Keratinocyte (primary cell): ENCODE results near the gene PIGH. TPM values are rescaled to one million over a fixed set of nuclear protein-coding genes. Genes with fewer than 3 reads are reported as not detected.

ENCODE experiments used
- DNase-seq: peaks from one replicate; pipeline ENCODE4 v3.0.0-alpha.2; 2011; ENCODE audit warnings: low read depth, missing footprints, low spot score
- FAIRE-seq: peaks from 2 replicates; lab custom pipeline; 2011; peaks lifted over from hg19 to GRCh38; lab: Jason Lieb, UNC
- H2AFZ ChIP-seq: 2 replicates; pipeline ENCODE4 v1.6.0; 2012; ENCODE audit warnings: low read length, control low read depth, inconsistent platforms; ENCODE audit not compliant: control insufficient read depth
- H3K27ac ChIP-seq: 2 replicates; pipeline ENCODE4 v1.5.1; 2011; ENCODE audit warnings: low read length; ENCODE audit not compliant: control insufficient read depth, insufficient read depth
- H3K27me3 ChIP-seq: 3 replicates; pipeline ENCODE4 v1.6.0; 2011; ENCODE audit warnings: low read length; ENCODE audit not compliant: control insufficient read depth, insufficient read depth; ENCODE audit errors: extremely low read depth
- H3K36me3 ChIP-seq, 2 experiments: 2 replicates in 1 of 2; 3 replicates in 1 of 2; pipeline ENCODE4 v1.5.1; 2011; ENCODE audit warnings: low read length in 2 of 2, mild to moderate bottlenecking in 1 of 2; ENCODE audit not compliant: control insufficient read depth in 2 of 2, insufficient read depth in 2 of 2; ENCODE audit errors: extremely low read depth in 1 of 2
- H3K4me1 ChIP-seq: 3 replicates; pipeline ENCODE4 v1.5.1; 2011; ENCODE audit warnings: low read length; ENCODE audit not compliant: control insufficient read depth, insufficient read depth; ENCODE audit errors: extremely low read depth
- H3K4me2 ChIP-seq: 3 replicates; pipeline ENCODE4 v1.6.0; 2011; ENCODE audit warnings: low read depth, low read length; ENCODE audit not compliant: control insufficient read depth, insufficient read depth; ENCODE audit errors: extremely low read depth
- H3K4me3 ChIP-seq, 3 experiments: fragments of 200-600 bp in 1 of 3; sonication (generic) in 1 of 3; 2 replicates in 2 of 3; 3 replicates in 1 of 3; pipeline ENCODE4 v1.5.1; 2011 to 2016; ENCODE audit warnings: low read length in 3 of 3, mild to moderate bottlenecking in 3 of 3, control low read depth in 2 of 3, inconsistent platforms in 1 of 3, low read depth in 1 of 3, mixed read lengths in 1 of 3, mixed run types in 1 of 3, moderate library complexity in 1 of 3; ENCODE audit not compliant: control insufficient read depth in 2 of 3, insufficient read depth in 2 of 3; ENCODE audit errors: extremely low read depth in 1 of 3
- H3K79me2 ChIP-seq: 2 replicates; pipeline ENCODE4 v1.6.0; 2012; ENCODE audit warnings: low read length; ENCODE audit not compliant: control insufficient read depth, insufficient read depth
- H3K9ac ChIP-seq: 3 replicates; pipeline ENCODE4 v1.6.0; 2011; ENCODE audit warnings: low read length; ENCODE audit not compliant: control insufficient read depth, insufficient read depth; ENCODE audit errors: extremely low read depth
- H3K9me1 ChIP-seq: 3 replicates; pipeline ENCODE4 v1.6.0; 2011; ENCODE audit warnings: low read length; ENCODE audit not compliant: control insufficient read depth, insufficient read depth; ENCODE audit errors: extremely low read depth
- H3K9me3 ChIP-seq: 2 replicates; pipeline ENCODE4 v1.5.1; 2012; ENCODE audit warnings: low read depth, low read length; ENCODE audit not compliant: control insufficient read depth
- H4K20me1 ChIP-seq: 3 replicates; pipeline ENCODE4 v1.6.0; 2011; ENCODE audit warnings: low read length; ENCODE audit not compliant: control insufficient read depth, insufficient read depth; ENCODE audit errors: extremely low read depth
- CTCF ChIP-seq, 3 experiments: IDR thresholded peaks in 1 of 3; conservative IDR thresholded peaks in 1 of 3; optimal IDR thresholded peaks in 1 of 3; 2 replicates in 2 of 3; 3 replicates in 1 of 3; pipeline versions ENCODE3 to v1.5.1; 2011; ENCODE audit warnings: low read length in 3 of 3, mild to moderate bottlenecking in 3 of 3, moderate library complexity in 2 of 3, control low read depth in 1 of 3, inconsistent platforms in 1 of 3; ENCODE audit not compliant: insufficient read depth in 2 of 3; ENCODE audit errors: extremely low read depth in 1 of 3
- EZH2 ChIP-seq: IDR thresholded peaks from one replicate; pipeline ENCODE4 v1.6.1; 2012; ENCODE audit warnings: inconsistent platforms, mild to moderate bottlenecking, low read length, moderate library complexity
- dilution Hi-C: fragments of 300-500 bp; cut with MboI; formaldehyde crosslinking; loops from one replicate; pipeline ENCODE4 v1.7.0; 2020; ENCODE audit warnings: low sequenced_read_pairs; ENCODE audit not compliant: extremely low pct_ligation_motif_present
- polyA plus RNA-seq, 5 experiments: library from polyadenylated mRNA; depleted of rRNA in 3 of 5; stranded (reverse) in 3 of 5; stranded (forward) in 1 of 5; unstranded in 1 of 5; fragments of >200 nt; gene quantifications; 1 replicate in 1 of 5; 2 replicates in 3 of 5; 3 replicates in 1 of 5; pipeline versions ENCODE4 v1.2.1 to v1.2.3, GENCODE V29; 2011 to 2012; ENCODE audit warnings: missing spikeins in 2 of 5, low read depth in 1 of 5, low replicate concordance in 1 of 5

The PIGH gene
- polyA plus RNA-seq, 1 donor (not counting 4 experiments of a cell fraction or from before 2014, with no cell fraction given), result 29.9 TPM

DNA sequence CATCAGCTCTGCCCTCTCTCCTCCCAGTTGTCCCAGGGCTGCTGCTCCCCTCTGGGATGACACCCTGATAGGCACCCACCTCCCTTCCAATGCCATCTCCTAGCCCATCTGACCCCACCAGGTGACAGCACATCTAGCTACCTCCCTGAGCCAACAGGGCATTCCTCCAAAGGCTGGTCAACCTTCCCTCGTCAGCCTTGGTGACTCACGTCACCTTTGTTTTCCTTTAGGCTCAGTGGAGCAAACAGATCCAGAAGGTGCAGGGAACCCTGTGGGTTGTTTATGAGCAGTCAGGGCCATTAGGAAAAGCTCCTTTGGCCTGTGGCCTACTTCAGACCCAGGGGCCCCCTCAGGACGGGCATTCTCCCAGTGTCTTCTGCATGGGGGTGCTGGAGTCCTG, 32.4 kb downstream of the PIGH start:
- TF ChIP-seq EZH2 (no peak), CTCF (optimal IDR thresholded peaks at IDR 0.05 in 1 of 3, IDR thresholded peaks at IDR 0.05 in 1 of 3, conservative IDR thresholded peaks at IDR 0.05 in 1 of 3; ENCODE audit: extremely low read depth in 1 of 3, insufficient read depth in 2 of 3, low read length in 3 of 3) (no peak)
- H4K20me1 ChIP-seq, result no peaks in the 10 kb centered on the region
- no peak overlapping the region for H3K9ac ChIP-seq
- no peak overlapping the region for H3K4me3 ChIP-seq
- no peaks in the 10 kb centered on the region for H3K27me3 ChIP-seq
- no peaks in the 10 kb centered on the region for H3K79me2 ChIP-seq
- peaks cover 3% of the 10 kb centered on the region for H3K4me1 ChIP-seq
- DNase-seq, result no peak
- dilution Hi-C loops, result no loop called here
- FAIRE-seq, result no peak
- H3K27ac ChIP-seq, result no peak overlapping the region
- H3K9me3 ChIP-seq, result no peaks in the 10 kb centered on the region
- no peak overlapping the region for H2AFZ ChIP-seq
- no peaks in the 10 kb centered on the region for H3K9me1 ChIP-seq
- no peak overlapping the region for H3K4me2 ChIP-seq
- H3K36me3 ChIP-seq, result peaks cover 3 to 8% of the 10 kb centered on the region in 2 experiments

DNA sequence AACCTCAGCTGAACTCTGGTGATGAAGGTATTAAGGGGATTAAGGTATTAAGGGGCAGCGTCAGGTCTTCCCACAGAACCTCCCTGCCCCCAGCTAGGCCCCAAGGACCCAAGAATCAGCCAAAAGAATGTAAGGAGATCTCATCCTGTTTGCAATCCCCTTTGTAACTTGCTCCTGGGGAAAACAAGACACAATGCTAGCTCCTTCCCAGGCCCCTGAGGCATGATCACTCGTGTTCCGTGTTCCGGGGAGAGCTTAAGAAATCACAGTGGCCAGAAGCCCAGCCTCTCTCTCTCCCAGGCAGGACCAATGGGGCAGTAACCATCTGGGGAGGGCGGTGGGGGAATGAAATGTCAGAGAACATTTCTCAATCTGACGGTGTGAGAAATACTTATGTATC, 33.2 kb downstream of the PIGH start:
- Histone ChIP-seq H3K4me1 (peaks cover 3% of the 10 kb centered on the region), H2AFZ (no peak overlapping the region), H3K4me3 (no peak overlapping the region), H3K9me3 (no peaks in the 10 kb centered on the region), H3K27ac (no peak overlapping the region), H3K27me3 (no peaks in the 10 kb centered on the region), H3K79me2 (no peaks in the 10 kb centered on the region), H3K9ac (no peak overlapping the region), H4K20me1 (no peaks in the 10 kb centered on the region), H3K36me3 (peaks cover 4 to 8% of the 10 kb centered on the region in 2 experiments), H3K4me2 (no peak overlapping the region), H3K9me1 (no peaks in the 10 kb centered on the region)
- no peak for TF ChIP-seq EZH2
- no peak for TF ChIP-seq CTCF (optimal IDR thresholded peaks at IDR 0.05 in 1 of 3, IDR thresholded peaks at IDR 0.05 in 1 of 3, conservative IDR thresholded peaks at IDR 0.05 in 1 of 3; ENCODE audit: extremely low read depth in 1 of 3, insufficient read depth in 2 of 3, low read length in 3 of 3)
- FAIRE-seq (no peak), DNase-seq (no peak)
- dilution Hi-C loops, result no loop called here
